NAMALWA (cell line): ENCODE data around the gene NDNF.

Experiments
- DNase-seq: peaks from one replicate; pipeline ENCODE4 v3.0.0-alpha.2; 2015; ENCODE audit warnings: low spot score

The NDNF gene

GRCh38 chr4:121015421-121015820, 56.9 kb downstream of the NDNF start:
- no peak for DNase-seq

- DNase-seq, result no peak
Measured at GRCh38 chr4:121014544-121014943, 57.8 kb downstream of the NDNF start.

- DNase-seq, result no peak
Measured at GRCh38 chr4:121011780-121012340, 60.5 kb downstream of the NDNF start.

- no peak for DNase-seq
Measured at GRCh38 chr4:121011138-121011537, 61.2 kb downstream of the NDNF start.

- DNase-seq, result no peak
Measured at GRCh38 chr4:121009578-121010478, 62.5 kb downstream of the NDNF start.

GRCh38 chr4:121007660-121008059, 64.7 kb downstream of the NDNF start:
- no peak for DNase-seq

GRCh38 chr4:121003863-121004262, 68.5 kb downstream of the NDNF start:
- DNase-seq, result no peak

- DNase-seq, result no peak
Measured at GRCh38 chr4:120995266-120996010, 76.9 kb downstream of the NDNF start.

GRCh38 chr4:120994521-120994920, 77.8 kb downstream of the NDNF start:
- no peak for DNase-seq

GRCh38 chr4:120991885-120992284, 80.5 kb downstream of the NDNF start:
- no peak for DNase-seq

- DNase-seq, result no peak
Measured at GRCh38 chr4:120990246-120990645, 82.1 kb downstream of the NDNF start.
